Renal pelvis (tissue), 4 donors: ENCODE results near the gene GPS1. TPM values are rescaled to one million over a fixed set of nuclear protein-coding genes. Genes with fewer than 3 reads are reported as not detected.

Source experiments
- DNase-seq: peaks from one replicate; pipeline ENCODE4 v3.0.0-alpha.2; 2013
- polyA plus RNA-seq, 3 donors: library from polyadenylated mRNA; unstranded; fragments of 120-200 nt; gene quantifications; one replicate each; pipeline ENCODE4 v1.2.1, GENCODE V29; 2013; ENCODE audit not compliant: insufficient read length in 3 of 3

Gene GPS1
- polyA plus RNA-seq, 3 donors, result 127 to 149 (median 140) TPM

- DNase-seq, result no peak
Observed at GRCh38 chr17:82085031-82085861, 33.5 kb downstream of the GPS1 start.

GRCh38 chr17:82085931-82086764, 34.5 kb downstream of the GPS1 start:
- no peak for DNase-seq

GRCh38 chr17:82086941-82087906, 35.5 kb downstream of the GPS1 start:
- no peak for DNase-seq

- no peak for DNase-seq
Observed at GRCh38 chr17:82087961-82088837, 36.5 kb downstream of the GPS1 start.

- DNase-seq, result no peak
Observed at GRCh38 chr17:82088838-82089722, 37.4 kb downstream of the GPS1 start.

GRCh38 chr17:82089723-82090548, 38.2 kb downstream of the GPS1 start:
- DNase-seq, result no peak

GRCh38 chr17:82090549-82091263, 39.0 kb downstream of the GPS1 start:
- DNase-seq, result no peak

GRCh38 chr17:82091264-82092066, 39.8 kb downstream of the GPS1 start:
- DNase-seq, result no peak

- no peak for DNase-seq
Observed at GRCh38 chr17:82092094-82092586, 40.4 kb downstream of the GPS1 start.

- DNase-seq, result no peak
Observed at GRCh38 chr17:82092628-82092994, 40.9 kb downstream of the GPS1 start.

GRCh38 chr17:82092995-82093751, 41.5 kb downstream of the GPS1 start:
- no peak for DNase-seq

- DNase-seq, result no peak
Observed at GRCh38 chr17:82094931-82095776, 43.5 kb downstream of the GPS1 start.

GRCh38 chr17:82095777-82096708, 44.3 kb downstream of the GPS1 start:
- DNase-seq, result no peak

GRCh38 chr17:82096709-82097183, 45.0 kb downstream of the GPS1 start:
- DNase-seq, result no peak
